HFF-Myc (cell line): ENCODE measurements around the gene ETS2.
"Not testable (repeated sequence)": the region's sequence is repeated elsewhere in the genome, so short reads cannot be mapped to it uniquely, and the experiment has no call there.

Experiments
- DNase-seq: peaks from one replicate; pipeline ENCODE4 v3.0.0-alpha.2; 2011; ENCODE audit warnings: low read depth; ENCODE audit errors: extremely low read depth
- H3K4me3 ChIP-seq: replicated peaks from 2 replicates; pipeline ENCODE4 v1.5.1; 2011; ENCODE audit warnings: low read depth, mild to moderate bottlenecking, control low read depth, low read length
- TF ChIP-seq, protein P1 (sequence below): IDR thresholded peaks from 2 replicates; pipeline ENCODE4 v1.5.1; 2012; ENCODE audit warnings: mild to moderate bottlenecking, low read depth, low read length, control low read depth; ENCODE audit errors: missing control alignments

ETS2 gene

DNA sequence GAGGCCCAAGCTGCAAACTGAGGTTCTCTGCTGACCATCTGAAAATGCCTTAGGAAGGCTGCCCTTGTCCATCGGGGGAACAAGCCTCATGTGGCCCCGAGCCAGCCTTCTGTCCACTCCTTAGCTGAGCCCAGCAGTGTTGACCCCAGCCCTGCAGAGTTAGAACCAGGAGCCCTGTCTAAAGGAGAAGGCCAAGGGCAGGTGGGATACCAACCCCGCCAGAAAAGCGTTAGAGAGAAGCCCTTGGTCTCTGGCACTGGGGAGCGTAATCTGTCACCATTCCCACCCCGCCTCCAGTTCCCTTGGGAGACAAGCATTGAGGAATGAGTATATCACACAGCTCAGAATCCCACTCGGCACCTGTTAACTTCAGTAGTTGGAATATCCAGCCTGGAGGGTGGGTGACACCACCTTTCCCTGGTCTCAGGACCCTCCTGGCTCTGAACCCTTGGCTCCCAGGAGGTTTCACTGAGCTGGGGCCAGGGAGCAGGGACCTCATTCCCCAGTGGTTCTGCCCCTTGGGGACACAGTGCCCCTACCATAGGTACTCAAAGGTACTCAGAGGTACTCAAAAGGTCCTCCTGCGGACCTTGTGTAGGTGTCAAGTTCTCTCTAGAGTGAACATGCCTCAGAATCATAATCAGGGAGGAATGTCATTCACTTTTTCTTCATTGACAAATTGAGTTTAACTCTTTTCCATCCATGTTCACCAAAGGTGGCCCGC, 16.4 kb downstream of the ETS2 start:
- DNase-seq = no peak
- H3K4me3 ChIP-seq = no peak overlapping the region
- TF ChIP-seq, protein P1, sequence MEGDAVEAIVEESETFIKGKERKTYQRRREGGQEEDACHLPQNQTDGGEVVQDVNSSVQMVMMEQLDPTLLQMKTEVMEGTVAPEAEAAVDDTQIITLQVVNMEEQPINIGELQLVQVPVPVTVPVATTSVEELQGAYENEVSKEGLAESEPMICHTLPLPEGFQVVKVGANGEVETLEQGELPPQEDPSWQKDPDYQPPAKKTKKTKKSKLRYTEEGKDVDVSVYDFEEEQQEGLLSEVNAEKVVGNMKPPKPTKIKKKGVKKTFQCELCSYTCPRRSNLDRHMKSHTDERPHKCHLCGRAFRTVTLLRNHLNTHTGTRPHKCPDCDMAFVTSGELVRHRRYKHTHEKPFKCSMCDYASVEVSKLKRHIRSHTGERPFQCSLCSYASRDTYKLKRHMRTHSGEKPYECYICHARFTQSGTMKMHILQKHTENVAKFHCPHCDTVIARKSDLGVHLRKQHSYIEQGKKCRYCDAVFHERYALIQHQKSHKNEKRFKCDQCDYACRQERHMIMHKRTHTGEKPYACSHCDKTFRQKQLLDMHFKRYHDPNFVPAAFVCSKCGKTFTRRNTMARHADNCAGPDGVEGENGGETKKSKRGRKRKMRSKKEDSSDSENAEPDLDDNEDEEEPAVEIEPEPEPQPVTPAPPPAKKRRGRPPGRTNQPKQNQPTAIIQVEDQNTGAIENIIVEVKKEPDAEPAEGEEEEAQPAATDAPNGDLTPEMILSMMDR = no peak

- no peak overlapping the region for H3K4me3 ChIP-seq
- no peak for DNase-seq
- TF ChIP-seq, protein P1 = no peak
These were observed 17.1 kb downstream of the ETS2 start for GRCh38 chr21:38822778-38823238.

DNA sequence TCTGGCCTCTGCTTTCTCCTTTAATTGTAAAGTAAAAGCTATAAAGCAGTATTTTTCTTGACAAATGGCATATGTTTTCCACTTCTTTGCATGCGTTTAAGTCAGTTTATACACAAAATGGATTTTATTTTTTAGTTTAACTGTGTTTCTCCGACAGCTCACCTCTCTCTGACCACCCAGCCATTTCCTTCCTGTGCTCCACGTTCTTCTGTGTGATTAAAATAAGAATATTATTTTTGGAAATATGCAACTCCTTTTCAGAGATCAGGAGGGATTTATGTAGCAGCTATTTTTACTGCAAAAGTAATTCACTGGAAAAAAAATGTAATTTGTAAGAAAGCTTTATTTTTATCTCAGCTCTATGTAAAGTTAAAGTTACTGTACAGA, 18.0 kb downstream of the ETS2 start:
- DNase-seq = no peak
- H3K4me3 ChIP-seq = no peak overlapping the region
- TF ChIP-seq, protein P1 = no peak

DNA sequence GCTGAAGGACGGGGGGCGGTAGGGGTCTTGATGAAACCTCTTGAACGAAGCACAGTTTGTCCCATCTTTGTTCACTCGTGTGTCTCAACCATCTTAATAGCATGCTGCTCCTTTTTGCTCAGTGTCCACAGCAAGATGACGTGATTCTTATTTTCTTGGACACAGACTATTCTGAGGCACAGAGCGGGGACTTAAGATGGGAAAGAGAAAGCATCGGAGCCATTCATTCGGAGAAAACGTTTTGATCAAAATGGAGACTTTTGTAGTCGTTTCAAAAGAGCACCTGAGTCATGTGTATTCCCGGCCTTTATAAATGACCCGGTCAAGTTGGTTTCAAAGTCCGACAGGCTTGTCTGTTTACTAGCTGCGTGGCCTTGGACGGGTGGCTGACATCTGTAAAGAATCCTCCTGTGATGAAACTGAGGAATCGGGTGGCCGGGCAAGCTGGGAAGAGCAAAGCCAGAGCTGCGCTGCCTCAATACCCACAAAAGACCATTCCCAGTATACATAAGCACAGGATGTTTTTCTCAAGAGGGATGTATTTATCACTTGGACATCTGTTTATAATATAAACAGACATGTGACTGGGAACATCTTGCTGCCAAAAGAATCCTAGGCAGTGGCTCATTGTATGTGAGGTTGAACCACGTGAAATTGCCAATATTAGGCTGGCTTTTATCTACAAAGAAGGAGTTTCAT, 18.5 kb downstream of the ETS2 start:
- TF ChIP-seq, protein P1 = no peak
- no peak overlapping the region for H3K4me3 ChIP-seq
- DNase-seq = peak; percentile 72

- H3K4me3 ChIP-seq = no peak overlapping the region
- no peak for DNase-seq
- TF ChIP-seq, protein P1 = no peak
These were observed 19.5 kb downstream of the ETS2 start for GRCh38 chr21:38825269-38825668.

- no peak overlapping the region for H3K4me3 ChIP-seq
These were observed 20.2 kb downstream of the ETS2 start for GRCh38 chr21:38825921-38826320.

DNA sequence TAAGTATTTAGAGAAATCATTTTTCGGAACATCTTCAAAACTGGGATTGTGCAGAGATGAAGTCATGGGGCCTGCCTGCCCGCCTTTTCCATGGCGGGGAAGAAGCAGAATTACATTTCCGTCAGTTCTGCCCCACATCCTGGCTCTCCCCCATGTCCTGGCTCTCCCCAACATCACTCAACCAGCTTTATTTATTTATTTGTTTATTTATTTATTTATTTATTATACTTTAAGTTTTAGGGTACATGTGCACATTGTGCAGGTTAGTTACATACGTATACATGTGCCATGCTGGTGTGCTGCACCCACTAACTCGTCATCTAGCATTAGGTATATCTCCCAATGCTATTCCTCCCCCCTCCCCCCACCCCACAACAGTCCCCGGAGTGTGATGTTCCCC, 22.4 kb downstream of the ETS2 start:
- not testable (repeated sequence) for DNase-seq, H3K4me3 ChIP-seq

More at GRCh38 chr21:38825921-38826320, 20.2 kb downstream of the ETS2 start:
- TF ChIP-seq, protein P1 = no peak
- DNase-seq = no peak
